OCI-LY1 (cell line): ENCODE measurements around the gene TMEM161B.
"Not testable (repeated sequence)": the region's sequence is repeated elsewhere in the genome, so short reads cannot be mapped to it uniquely, and the experiment has no call there.

Experiments
- H2AFZ ChIP-seq: fragments of 200-600 bp; sonication (generic), shearing (Covaris generic); 2 replicates; pipeline ENCODE4 v1.6.0; 2014; ENCODE audit warnings: antibody characterized with exemption, mild to moderate bottlenecking, low read length
- H3F3A ChIP-seq: fragments of 200-600 bp; sonication (generic), shearing (Covaris generic); 2 replicates; pipeline ENCODE4 v1.6.0; 2014; ENCODE audit warnings: mild to moderate bottlenecking, antibody characterized with exemption, low read length, moderate library complexity; ENCODE audit not compliant: insufficient read depth
- H3K27ac ChIP-seq: fragments of 200-600 bp; sonication (generic); 2 replicates; pipeline ENCODE4 v1.5.1; 2014; ENCODE audit warnings: low read length, mixed run types, mild to moderate bottlenecking, low read depth; ENCODE audit not compliant: poor library complexity, severe bottlenecking
- H3K27me3 ChIP-seq: fragments of 200-600 bp; sonication (generic); 2 replicates; pipeline ENCODE4 v1.6.0; 2014; ENCODE audit warnings: antibody characterized with exemption, mild to moderate bottlenecking, low read length, moderate library complexity; ENCODE audit not compliant: insufficient read depth
- H3K36me3 ChIP-seq: fragments of 200-600 bp; sonication (generic); 2 replicates; pipeline ENCODE4 v1.6.1; 2014; ENCODE audit warnings: mild to moderate bottlenecking, antibody characterized with exemption, low read length, moderate library complexity, mixed read lengths; ENCODE audit not compliant: insufficient read depth
- H3K4me1 ChIP-seq: fragments of 200-600 bp; sonication (generic); 2 replicates; pipeline ENCODE4 v1.5.1; 2014; ENCODE audit warnings: mild to moderate bottlenecking, low read length, moderate library complexity; ENCODE audit not compliant: insufficient read depth, severe bottlenecking
- H3K4me2 ChIP-seq: fragments of 200-600 bp; sonication (generic), shearing (Covaris generic); 2 replicates; pipeline ENCODE4 v1.6.1; 2014; ENCODE audit warnings: low read length
- H3K4me3 ChIP-seq: fragments of 200-600 bp; sonication (generic); 2 replicates; pipeline ENCODE4 v1.5.1; 2014; ENCODE audit warnings: low read length, low read depth, mild to moderate bottlenecking, mixed read lengths; ENCODE audit not compliant: poor library complexity, severe bottlenecking
- H3K79me2 ChIP-seq: fragments of 200-600 bp; shearing (Covaris generic); 2 replicates; pipeline ENCODE4 v1.6.1; 2016; ENCODE audit warnings: mixed run types, low read length, mixed read lengths; ENCODE audit not compliant: insufficient read depth
- H3K9ac ChIP-seq: fragments of 200-600 bp; sonication (generic), shearing (Covaris generic); 2 replicates; pipeline ENCODE4 v1.6.1; 2014; ENCODE audit warnings: mild to moderate bottlenecking, low read length, mixed read lengths
- H3K9me2 ChIP-seq: fragments of 200-600 bp; sonication (generic), shearing (Covaris generic); 2 replicates; pipeline ENCODE4 v1.6.1; 2014; ENCODE audit warnings: low read depth, mild to moderate bottlenecking, low read length, mixed read lengths
- H3K9me3 ChIP-seq: fragments of 200-600 bp; shearing (Covaris generic); 2 replicates; pipeline ENCODE4 v1.6.1; 2014; ENCODE audit warnings: low read length, mixed read lengths
- H4K20me1 ChIP-seq: fragments of 200-600 bp; sonication (generic), shearing (Covaris generic); 2 replicates; pipeline ENCODE4 v1.6.0; 2016; ENCODE audit warnings: mild to moderate bottlenecking, low read length; ENCODE audit not compliant: insufficient read depth
- CTCF ChIP-seq: fragments of 200-600 bp; sonication (generic), shearing (Covaris generic); IDR thresholded peaks from 2 replicates; pipeline ENCODE4 v1.5.1; 2017; ENCODE audit warnings: mild to moderate bottlenecking, antibody characterized with exemption, low read length, moderate library complexity, mixed read lengths
- EZH2 ChIP-seq: fragments of 200-600 bp; sonication (generic), shearing (Covaris generic); IDR thresholded peaks from 2 replicates; pipeline ENCODE4 v1.8.0; 2017; ENCODE audit warnings: borderline replicate concordance, mixed run types, mild to moderate bottlenecking, antibody characterized with exemption, low read length, moderate library complexity, mixed read lengths

TMEM161B gene

GRCh38 chr5:88245241-88245892 is 23.3 kb downstream of the TMEM161B start:
- no peaks in the 10 kb centered on the region for H3K27me3 ChIP-seq
- H3K36me3 ChIP-seq, result peaks cover 7% of the 10 kb centered on the region
- no peaks in the 10 kb centered on the region for H3K9me3 ChIP-seq
- no peaks in the 10 kb centered on the region for H3F3A ChIP-seq
- no peak overlapping the region for H3K9ac ChIP-seq
- no peak overlapping the region for H3K4me3 ChIP-seq
- no peaks in the 10 kb centered on the region for H3K4me1 ChIP-seq
- no peak overlapping the region for H3K4me2 ChIP-seq
- no peak overlapping the region for H2AFZ ChIP-seq
- H4K20me1 ChIP-seq, result no peaks in the 10 kb centered on the region
- no peaks in the 10 kb centered on the region; the same call in 1 of the 2 replicates for H3K9me2 ChIP-seq
- TF ChIP-seq CTCF (no peak), EZH2 (no peak)
- H3K79me2 ChIP-seq, result peaks cover 86% of the 10 kb centered on the region
- H3K27ac ChIP-seq, result no peak overlapping the region

- Histone ChIP-seq H3K9ac (no peak overlapping the region), H4K20me1 (no peaks in the 10 kb centered on the region), H3K4me1 (no peaks in the 10 kb centered on the region), H3K4me2 (no peak overlapping the region), H3K4me3 (no peak overlapping the region), H3K79me2 (peaks cover 80% of the 10 kb centered on the region), H3K9me2 (no peaks in the 10 kb centered on the region; the same call in 1 of the 2 replicates), H3K27ac (no peak overlapping the region), H2AFZ (no peak overlapping the region), H3K27me3 (no peaks in the 10 kb centered on the region), H3K9me3 (no peaks in the 10 kb centered on the region), H3K36me3 (peaks cover 14% of the 10 kb centered on the region), H3F3A (no peaks in the 10 kb centered on the region)
- TF ChIP-seq CTCF (no peak), EZH2 (no peak)
Measured at GRCh38 chr5:88244686-88245085, 24.0 kb downstream of the TMEM161B start.

- H3K36me3 ChIP-seq, result peaks cover 15% of the 10 kb centered on the region; the same call in 1 of the 2 replicates
- not testable (repeated sequence) for H3K4me3 ChIP-seq, H3K9ac ChIP-seq, H3K4me2 ChIP-seq, H3K9me2 ChIP-seq, H4K20me1 ChIP-seq, H3K9me3 ChIP-seq, H2AFZ ChIP-seq, H3K27ac ChIP-seq, H3K4me1 ChIP-seq, H3K27me3 ChIP-seq, H3F3A ChIP-seq
- peaks cover 68% of the 10 kb centered on the region for H3K79me2 ChIP-seq
Measured at GRCh38 chr5:88243493-88243892, 25.2 kb downstream of the TMEM161B start.

GRCh38 chr5:88238732-88239131 is 29.9 kb downstream of the TMEM161B start:
- Histone ChIP-seq H3F3A (no peaks in the 10 kb centered on the region), H4K20me1 (no peaks in the 10 kb centered on the region), H3K27me3 (no peaks in the 10 kb centered on the region), H3K4me1 (no peaks in the 10 kb centered on the region), H3K27ac (no peak overlapping the region), H3K9ac (no peak overlapping the region), H3K79me2 (peaks cover 21% of the 10 kb centered on the region), H3K36me3 (peaks cover 18% of the 10 kb centered on the region), H3K4me2 (no peak overlapping the region), H3K9me2 (no peaks in the 10 kb centered on the region), H3K9me3 (no peaks in the 10 kb centered on the region), H3K4me3 (no peak overlapping the region), H2AFZ (no peak overlapping the region)
- TF ChIP-seq CTCF (no peak), EZH2 (no peak)
